Activated naive CD4-positive, alpha-beta T cell treated with anti-CD3 and anti-CD28 coated beads for 36 hours (primary cell): Measurements from ENCODE around the gene SLC6A6. TPM values are rescaled to one million over a fixed set of nuclear protein-coding genes. Genes with fewer than 3 reads are reported as not detected.

Source experiments
- CTCF ChIA-PET: fragments of 350-600 bp; sonication (Branson Sonifier 250); formaldehyde crosslinking; loops from one replicate; lab custom pipeline; 2021; ENCODE audit warnings: antibody characterized with exemption; lab: Charles Lee
- DNase-seq: peaks from one replicate; pipeline ENCODE4 v3.0.0-alpha.2; 2020
- H3K27ac Mint-ChIP-seq: one replicate; pipeline ENCODE4 v1.8.0; 2021; ENCODE audit warnings: mild to moderate bottlenecking, mixed read lengths
- H3K27me3 Mint-ChIP-seq: one replicate; pipeline ENCODE4 v1.8.0; 2021; ENCODE audit warnings: low read depth, mixed read lengths
- H3K36me3 Mint-ChIP-seq: one replicate; pipeline ENCODE4 v1.8.0; 2021; ENCODE audit warnings: low read depth, mixed read lengths
- H3K4me1 Mint-ChIP-seq: one replicate; pipeline ENCODE4 v1.8.0; 2021; ENCODE audit warnings: low read depth, mixed read lengths
- H3K4me3 Mint-ChIP-seq: one replicate; pipeline ENCODE4 v1.8.0; 2021; ENCODE audit warnings: mild to moderate bottlenecking, moderate library complexity, mixed read lengths
- H3K9me3 Mint-ChIP-seq: one replicate; pipeline ENCODE4 v1.8.0; 2021; ENCODE audit warnings: mixed read lengths
- intact Hi-C: fragments of 100-400 bp; cut with micrococcal nuclease; formaldehyde crosslinking; loops from one replicate; pipeline ENCODE4 v1.15.1; 2023
- total RNA-seq, 2 experiments: library from RNA; stranded (reverse); gene quantifications; one replicate each; pipeline ENCODE4 v1.2.3, GENCODE V29; 2021

The SLC6A6 gene
- total RNA-seq, 2 experiments from 2014 or later: 32.2 to 36.9 TPM

- Mint-ChIP-seq H3K36me3 (no peaks in the 10 kb centered on the region), H3K9me3 (no peaks in the 10 kb centered on the region), H3K27ac (no peak overlapping the region), H3K27me3 (no peaks in the 10 kb centered on the region), H3K4me3 (no peak overlapping the region), H3K4me1 (no peaks in the 10 kb centered on the region)
- CTCF ChIA-PET: no interaction called here
- intact Hi-C loops: no loop called here
- no peak for DNase-seq
Observed at GRCh38 chr3:14536837-14537589, 134.6 kb downstream of the SLC6A6 start.

- CTCF ChIA-PET: interaction anchor here (2.4 kb wide), 1 partner anchor 30 kb away, joined by 9 read pairs; no protein-coding TSS in a partner anchor
- no peaks in the 10 kb centered on the region for H3K9me3 Mint-ChIP-seq
- no peaks in the 10 kb centered on the region for H3K36me3 Mint-ChIP-seq
- no peaks in the 10 kb centered on the region for H3K27me3 Mint-ChIP-seq
- no peak overlapping the region for H3K27ac Mint-ChIP-seq
- no peaks in the 10 kb centered on the region for H3K4me1 Mint-ChIP-seq
- no peak overlapping the region for H3K4me3 Mint-ChIP-seq
- no peak for DNase-seq
- intact Hi-C loops: no loop called here
Observed at GRCh38 chr3:14537590-14538450, 135.4 kb downstream of the SLC6A6 start.

GRCh38 chr3:14538451-14539088 lies 136.2 kb downstream of the SLC6A6 start:
- no peaks in the 10 kb centered on the region for H3K9me3 Mint-ChIP-seq
- no peak overlapping the region for H3K4me3 Mint-ChIP-seq
- H3K36me3 Mint-ChIP-seq: no peaks in the 10 kb centered on the region
- H3K27me3 Mint-ChIP-seq: no peaks in the 10 kb centered on the region
- DNase-seq: no peak
- H3K4me1 Mint-ChIP-seq: no peaks in the 10 kb centered on the region
- CTCF ChIA-PET: interaction anchor here (2.4 kb wide), 1 partner anchor 31 kb away, joined by 9 read pairs; no protein-coding TSS in a partner anchor
- no peak overlapping the region for H3K27ac Mint-ChIP-seq
- intact Hi-C loops: no loop called here

Other genes with a start within 250 kb of the SLC6A6 start
- gene XPC, start 224.0 kb upstream of the SLC6A6 start, total RNA-seq: 10 to 100 TPM; 39.0 to 39.8 TPM
- gene LSM3, start 223.8 kb upstream of the SLC6A6 start, total RNA-seq: 10 to 100 TPM; 26.1 to 26.2 TPM
- not detected for gene GRIP2, start 137.7 kb downstream of the SLC6A6 start, total RNA-seq
- 10 to 100 TPM; 16.1 to 20.7 TPM for gene CCDC174, start 249.2 kb downstream of the SLC6A6 start, total RNA-seq